ENCODE results near the gene CENPT. TPM values are rescaled to one million over a fixed set of nuclear protein-coding genes. Genes with fewer than 3 reads are reported as not detected.

Gene CENPT
- total and polyA plus RNA-seq, 10 of the 15 experiments (the other 5 are each of a cell fraction or from before 2014, with no cell fraction given), result 1.1 to 45.7 (median 24.5) TPM

- TF ChIP-seq CEBPZ (IDR thresholded peaks at IDR 0.05; ENCODE audit: low read depth, low read length), result no peak
- 0 out of 2 replicates have a peak, but pooled peaks have one; percentile 10 for TF ChIP-seq SPI1 (IDR thresholded peaks at IDR 0.05; ENCODE audit: borderline replicate concordance, insufficient read depth, low read depth, low read length)
- TF ChIP-seq ZNF384 (IDR thresholded peaks at IDR 0.05; ENCODE audit: borderline replicate concordance, low read depth, low read length), result no peak
- TF ChIP-seq, protein P1, sequence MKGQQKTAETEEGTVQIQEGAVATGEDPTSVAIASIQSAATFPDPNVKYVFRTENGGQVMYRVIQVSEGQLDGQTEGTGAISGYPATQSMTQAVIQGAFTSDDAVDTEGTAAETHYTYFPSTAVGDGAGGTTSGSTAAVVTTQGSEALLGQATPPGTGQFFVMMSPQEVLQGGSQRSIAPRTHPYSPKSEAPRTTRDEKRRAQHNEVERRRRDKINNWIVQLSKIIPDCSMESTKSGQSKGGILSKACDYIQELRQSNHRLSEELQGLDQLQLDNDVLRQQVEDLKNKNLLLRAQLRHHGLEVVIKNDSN (IDR thresholded peaks at IDR 0.05; ENCODE audit: borderline replicate concordance, extremely low read length, insufficient read depth, low read depth, low read length), result no peak
- peak; percentile 51; the same call in 1 of the 3 replicates for TF ChIP-seq POU2F2 (IDR thresholded peaks at IDR 0.05; ENCODE audit: borderline replicate concordance, low read depth, low read length)
Observed at GRCh38 chr16:67803894-67804293, 43.6 kb downstream of the CENPT start (continued).

DNA sequence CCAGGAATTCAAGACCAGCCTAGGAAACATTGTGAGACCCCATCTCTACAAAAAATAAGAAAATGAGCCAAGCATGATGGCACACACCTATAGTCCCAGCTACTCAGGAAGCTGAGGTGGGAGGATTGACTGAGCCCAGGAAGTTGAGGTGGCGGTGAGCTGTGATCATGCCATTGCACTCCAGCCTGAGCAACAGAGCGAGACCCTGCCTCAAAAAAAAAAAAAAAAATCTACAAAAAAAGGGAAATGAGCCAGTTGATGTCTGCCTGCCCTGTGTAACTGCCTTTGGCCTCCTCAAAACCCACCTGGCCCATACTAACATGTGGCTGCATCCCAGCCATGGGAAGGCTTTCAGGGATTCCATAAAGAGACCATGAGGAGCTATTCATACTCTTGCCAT, 45.6 kb downstream of the CENPT start:
- ATAC-seq, result peak; percentile 13
- no peak for FAIRE-seq
- Histone ChIP-seq H3K4me2 (ENCODE audit: control insufficient read depth, insufficient read depth) (peak overlapping the region; percentile 80), H3K27me3 (replicated peaks in 1 of 2; ENCODE audit: control insufficient read depth in 2 of 2, insufficient read depth in 2 of 2, low read length in 1 of 2) (no peaks in the 10 kb centered on the region), H2AFZ (ENCODE audit: control insufficient read depth, low read depth, low read length) (no peak overlapping the region), H3K79me2 (ENCODE audit: control insufficient read depth, insufficient read depth, low read length) (peaks cover 66% of the 10 kb centered on the region), H3K27ac (ENCODE audit: control insufficient read depth, insufficient read depth) (peak overlapping the region; percentile 75), H3K36me3 (ENCODE audit: control insufficient read depth in 2 of 2, insufficient read depth in 2 of 2, low read length in 1 of 2) (peaks cover 2 to 4% of the 10 kb centered on the region in 2 experiments; a peak in 3 of 4 replicates), H3K9ac (ENCODE audit: control insufficient read depth, insufficient read depth, low read length) (no peak overlapping the region), H3K9me3 (replicated peaks; ENCODE audit: control insufficient read depth, insufficient read depth, low read length) (no peaks in the 10 kb centered on the region), H4K20me1 (ENCODE audit: control insufficient read depth, insufficient read depth) (no peaks in the 10 kb centered on the region; the same call in 1 of the 2 replicates), H3K4me1 (ENCODE audit: control insufficient read depth, insufficient read depth, low read length) (peaks cover 26% of the 10 kb centered on the region), H3K4me3 (peak overlapping the region; percentile 48; the same call in 1 of the 2 replicates)
- intact Hi-C loops (cut with micrococcal nuclease; ENCODE audit: unreplicated experiment), result no loop called here
- peak; percentile 57 for DNase-seq (ENCODE audit: low read depth, low spot score)
- 0% methylated on average over 1 of the region's 2 CpGs for WGBS (ENCODE audit: insufficient coverage, insufficient replicate concordance, low lambda C conversion rate, missing lambda C conversion rate)
- POLR2A ChIA-PET, result interaction anchor here (0.5 to 2.5 kb wide), 5 partner anchors 15 to 709 kb away, joined by 4 to 17 read pairs (median 6); partner anchors contain the start of gene GFOD2
- SMC1A ChIA-PET (ENCODE audit: uncharacterized antibody, unreplicated experiment), result interaction anchor here (1.2 to 2.5 kb wide), 5 partner anchors 9 to 278 kb away, joined by 3 to 8 read pairs (median 3); no protein-coding TSS in a partner anchor
- RAD21 ChIA-PET (ENCODE audit: unreplicated experiment), result interaction anchor here (0.8 to 1.7 kb wide), 7 partner anchors 10 to 321 kb away, joined by 3 to 7 read pairs (median 4); partner anchors contain the start of gene ATP6V0D1
- CTCF ChIA-PET, result interaction anchor here (0.6 to 3.9 kb wide), 7 partner anchors 14 to 283 kb away, joined by 3 to 44 read pairs (median 4); no protein-coding TSS in a partner anchor
- no TSS peak for BruUV-seq (replicated peaks)
- in situ Hi-C loops (cut with MboI), result no loop called here
- TF ChIP-seq GATAD2B (conservative IDR thresholded peaks at IDR 0.05; ENCODE audit: low read depth) (no peak), NFIC (IDR thresholded peaks at IDR 0.05; ENCODE audit: low read depth, low read length) (peak; percentile 43; the same call in 1 of the 2 replicates), KAT2A (conservative IDR thresholded peaks at IDR 0.05; ENCODE audit: control insufficient read depth, low read depth, low read length) (no peak), MEF2B (IDR thresholded peaks at IDR 0.05; ENCODE audit: partially characterized antibody, poor library complexity, severe bottlenecking) (no peak), HCFC1 (IDR thresholded peaks at IDR 0.05; ENCODE audit: low read length) (no peak), NBN (IDR thresholded peaks at IDR 0.05) (0 out of 2 replicates have a peak, but pooled peaks have one; percentile 37), ATF7 (IDR thresholded peaks at IDR 0.05; ENCODE audit: low read depth) (no peak), LARP7 (IDR thresholded peaks at IDR 0.05) (no peak), RBBP5 (conservative IDR thresholded peaks at IDR 0.05) (no peak), POLR2AphosphoS2 (IDR thresholded peaks at IDR 0.05; ENCODE audit: low read depth, low read length) (no peak), ZSCAN29 (IDR thresholded peaks at IDR 0.05) (no peak)
- TF ChIP-seq, protein P1 (IDR thresholded peaks at IDR 0.05; ENCODE audit: borderline replicate concordance, extremely low read length, insufficient read depth, low read depth, low read length), result no peak

Data from GM12878 (cell line).